IPS-15b (cell line): ENCODE data around the gene BAZ2B.

Experiments used
- H3K27me3 ChIP-seq: one replicate; pipeline ENCODE4 v1.6.1; 2013; ENCODE audit warnings: low read length; ENCODE audit not compliant: control insufficient read depth, insufficient read depth
- H3K36me3 ChIP-seq: one replicate; pipeline ENCODE4 v1.6.1; 2013; ENCODE audit warnings: low read length; ENCODE audit not compliant: control insufficient read depth, insufficient read depth
- H3K4me1 ChIP-seq: one replicate; pipeline ENCODE4 v1.6.1; 2013; ENCODE audit warnings: mild to moderate bottlenecking, low read length; ENCODE audit not compliant: control insufficient read depth, insufficient read depth
- H3K4me3 ChIP-seq: one replicate; pipeline ENCODE4 v1.5.1; 2013; ENCODE audit warnings: low read depth, low read length
- H3K9ac ChIP-seq: one replicate; pipeline ENCODE4 v1.6.1; 2013; ENCODE audit warnings: low read depth, mild to moderate bottlenecking, low read length
- H3K9me3 ChIP-seq: one replicate; pipeline ENCODE4 v1.6.1; 2013; ENCODE audit warnings: mild to moderate bottlenecking, low read length; ENCODE audit not compliant: control insufficient read depth, insufficient read depth

BAZ2B gene

DNA sequence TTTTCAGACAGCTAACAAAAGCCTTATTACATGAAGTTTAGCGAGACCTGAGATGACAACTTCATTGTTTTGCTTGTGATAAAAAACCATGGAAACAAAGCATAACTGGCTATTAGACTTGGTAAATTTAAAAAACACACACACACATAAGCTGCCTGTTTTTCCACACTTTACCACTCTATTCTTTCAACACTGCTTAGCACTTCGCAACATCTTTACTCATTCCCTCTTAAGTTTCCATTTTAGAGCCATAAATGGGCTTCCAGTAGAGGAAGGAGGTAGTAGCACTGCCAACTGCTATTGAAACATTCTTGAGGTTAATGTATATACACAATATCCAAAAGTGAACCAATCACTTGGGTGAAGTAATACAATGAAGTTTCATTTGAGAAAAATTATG is 54.1 kb downstream of the BAZ2B start:
- Histone ChIP-seq H3K36me3 (no peaks in the 10 kb centered on the region), H3K27me3 (no peaks in the 10 kb centered on the region), H3K4me3 (no peak overlapping the region), H3K9ac (no peak overlapping the region), H3K9me3 (no peaks in the 10 kb centered on the region), H3K4me1 (no peaks in the 10 kb centered on the region)

DNA sequence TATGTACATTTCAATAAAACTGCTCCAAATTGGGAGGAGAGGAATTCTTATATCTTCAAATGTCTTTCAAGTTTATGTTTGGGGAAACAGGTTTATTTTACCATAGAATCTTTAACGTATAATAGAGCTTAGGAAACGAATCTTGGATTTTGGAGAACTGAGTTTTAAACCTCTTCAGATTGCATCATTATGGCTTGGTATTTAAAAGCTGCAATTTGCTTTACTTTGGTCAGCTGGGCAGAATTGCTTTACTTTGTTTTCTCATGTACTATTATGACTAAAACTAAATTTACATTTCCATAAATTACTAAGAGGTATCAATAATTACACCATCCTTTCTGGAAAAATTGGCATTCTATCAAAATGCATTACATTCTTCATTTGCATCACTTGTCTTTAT is 54.6 kb downstream of the BAZ2B start:
- no peaks in the 10 kb centered on the region for H3K4me1 ChIP-seq
- no peaks in the 10 kb centered on the region for H3K36me3 ChIP-seq
- H3K4me3 ChIP-seq = no peak overlapping the region
- no peak overlapping the region for H3K9ac ChIP-seq
- no peaks in the 10 kb centered on the region for H3K9me3 ChIP-seq
- H3K27me3 ChIP-seq = no peaks in the 10 kb centered on the region

DNA sequence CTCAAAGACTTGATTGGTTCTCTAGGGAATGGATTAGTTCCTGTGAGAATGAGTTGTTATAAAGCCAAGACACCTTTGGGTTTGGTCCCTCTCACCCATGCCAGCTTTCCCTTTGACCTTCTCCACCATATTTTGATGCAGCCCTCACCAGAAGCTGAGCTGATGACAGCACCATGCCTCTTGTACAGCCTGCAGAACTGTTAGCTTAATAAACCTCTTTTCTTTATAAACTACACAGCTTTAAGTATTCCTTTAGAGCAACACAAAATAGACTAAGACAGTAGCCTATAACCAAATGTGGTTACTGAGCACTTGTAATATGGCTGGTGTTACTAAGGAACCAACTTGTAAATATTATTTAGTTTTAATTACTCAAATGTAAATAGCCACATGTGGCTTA is 55.1 kb downstream of the BAZ2B start:
- H3K4me1 ChIP-seq = no peaks in the 10 kb centered on the region
- no peaks in the 10 kb centered on the region for H3K9me3 ChIP-seq
- no peak overlapping the region for H3K4me3 ChIP-seq
- H3K9ac ChIP-seq = no peak overlapping the region
- no peaks in the 10 kb centered on the region for H3K27me3 ChIP-seq
- no peaks in the 10 kb centered on the region for H3K36me3 ChIP-seq

DNA sequence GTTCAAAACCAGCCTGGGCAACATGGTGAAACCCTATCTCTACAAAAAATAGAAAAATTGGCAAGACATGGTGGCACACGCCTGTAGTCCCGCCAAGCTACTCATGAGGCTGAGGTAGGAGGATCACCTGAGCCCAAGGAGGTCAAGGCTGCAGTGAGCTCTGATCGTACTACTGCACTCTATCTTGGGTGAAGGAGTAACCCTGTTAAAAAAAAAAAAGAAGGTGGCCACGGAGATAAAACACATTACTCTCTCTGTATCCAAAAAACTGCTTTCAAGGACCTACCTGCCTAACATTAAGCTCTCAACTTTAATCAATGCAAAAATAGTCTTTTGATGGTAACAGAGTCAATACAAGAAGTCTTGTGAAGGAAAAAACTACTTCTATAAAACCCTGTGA is 57.3 kb downstream of the BAZ2B start:
- no peaks in the 10 kb centered on the region for H3K36me3 ChIP-seq

DNA sequence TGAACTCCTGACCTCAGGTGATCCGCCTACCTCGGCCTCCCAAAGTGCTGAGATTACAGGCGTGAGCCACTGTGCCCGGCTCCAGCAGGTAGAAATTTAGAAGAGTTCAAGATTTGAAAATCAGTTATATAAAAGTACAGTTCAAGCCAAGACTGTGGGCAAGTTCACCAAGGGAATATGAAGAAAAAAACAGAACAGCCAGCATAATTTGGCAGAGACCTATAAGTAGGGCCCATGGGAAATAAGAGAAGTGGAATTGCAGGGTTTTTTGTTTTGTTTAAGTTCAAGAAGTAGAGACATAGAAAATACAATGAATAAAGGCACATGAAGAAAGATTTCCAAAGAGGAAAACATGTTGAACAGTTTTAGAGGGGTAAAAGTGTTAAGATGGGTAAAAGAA is 57.9 kb downstream of the BAZ2B start:
- H3K9ac ChIP-seq = no peak overlapping the region
- H3K36me3 ChIP-seq = no peaks in the 10 kb centered on the region
- H3K4me3 ChIP-seq = no peak overlapping the region
- H3K9me3 ChIP-seq = no peaks in the 10 kb centered on the region
- no peaks in the 10 kb centered on the region for H3K4me1 ChIP-seq
- no peaks in the 10 kb centered on the region for H3K27me3 ChIP-seq

More for the DNA sequence above, 57.3 kb downstream of the BAZ2B start:
- Histone ChIP-seq H3K9me3 (no peaks in the 10 kb centered on the region), H3K4me3 (no peak overlapping the region), H3K27me3 (no peaks in the 10 kb centered on the region), H3K9ac (no peak overlapping the region), H3K4me1 (no peaks in the 10 kb centered on the region)

DNA sequence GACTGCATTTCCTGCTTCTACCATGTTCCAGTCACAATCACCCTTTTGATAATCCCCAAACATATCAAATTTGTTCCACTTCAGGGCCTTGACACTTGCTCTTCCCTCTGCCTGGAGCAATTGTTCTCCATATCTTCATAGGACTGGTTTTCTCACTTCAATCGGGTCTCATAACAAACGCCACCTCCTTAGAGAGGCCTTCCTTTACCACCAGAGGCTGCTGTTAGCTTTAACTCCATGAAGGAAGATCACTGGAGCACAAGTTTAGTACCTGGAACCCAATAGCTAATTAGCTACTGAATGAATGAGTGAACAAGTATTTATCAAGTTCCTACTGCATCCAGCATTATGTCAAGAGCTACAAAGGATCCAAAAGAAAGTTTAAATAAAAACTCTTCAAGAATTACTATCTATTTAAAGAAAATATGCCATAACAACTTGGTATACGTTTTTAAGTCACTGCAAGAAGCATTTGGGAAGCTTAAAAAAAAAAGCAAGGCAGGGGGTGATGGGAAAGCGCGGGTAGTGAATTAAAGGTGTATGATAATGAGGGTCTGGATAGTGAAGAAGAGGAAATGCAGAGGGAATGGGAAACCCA is 58.8 kb downstream of the BAZ2B start:
- no peak overlapping the region for H3K4me3 ChIP-seq
- H3K27me3 ChIP-seq = no peaks in the 10 kb centered on the region
- H3K4me1 ChIP-seq = no peaks in the 10 kb centered on the region
- no peak overlapping the region for H3K9ac ChIP-seq
- H3K36me3 ChIP-seq = no peaks in the 10 kb centered on the region
- H3K9me3 ChIP-seq = no peaks in the 10 kb centered on the region

DNA sequence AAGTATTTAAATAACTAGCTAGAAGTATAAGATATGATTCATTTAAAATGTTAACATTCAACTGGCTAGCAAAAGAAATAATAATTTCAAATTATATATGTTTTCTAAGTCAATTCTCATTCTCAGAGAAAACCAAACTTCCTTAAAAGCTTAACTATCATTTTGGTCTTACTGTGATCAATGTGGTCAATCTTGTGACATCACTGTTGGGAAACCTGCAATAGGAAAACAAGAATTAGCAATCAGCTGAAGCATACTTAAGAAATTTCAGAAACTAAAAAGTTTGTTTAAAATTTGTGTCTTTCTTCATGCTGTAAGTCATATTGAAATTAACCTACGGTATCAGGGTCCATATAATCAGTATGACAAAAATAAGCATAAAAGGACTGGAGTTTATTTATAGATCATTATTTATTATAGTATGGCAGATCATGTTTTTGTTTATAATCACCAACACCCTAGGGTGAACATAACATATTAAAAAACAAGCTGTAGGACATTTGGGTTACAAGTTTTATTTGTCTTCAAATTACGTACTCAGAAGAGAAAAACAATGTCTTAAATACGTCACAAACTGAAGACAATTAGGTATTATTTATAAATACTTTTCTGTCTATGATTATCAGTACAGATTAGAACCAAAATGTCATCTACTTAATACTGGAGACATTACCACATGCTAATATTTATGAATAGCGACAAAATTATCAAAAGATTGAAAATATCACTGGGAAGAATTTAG is 60.5 kb downstream of the BAZ2B start:
- H3K4me3 ChIP-seq = no peak overlapping the region
- H3K4me1 ChIP-seq = no peaks in the 10 kb centered on the region
- H3K9me3 ChIP-seq = no peaks in the 10 kb centered on the region
- H3K9ac ChIP-seq = no peak overlapping the region
- H3K27me3 ChIP-seq = no peaks in the 10 kb centered on the region
- no peaks in the 10 kb centered on the region for H3K36me3 ChIP-seq

DNA sequence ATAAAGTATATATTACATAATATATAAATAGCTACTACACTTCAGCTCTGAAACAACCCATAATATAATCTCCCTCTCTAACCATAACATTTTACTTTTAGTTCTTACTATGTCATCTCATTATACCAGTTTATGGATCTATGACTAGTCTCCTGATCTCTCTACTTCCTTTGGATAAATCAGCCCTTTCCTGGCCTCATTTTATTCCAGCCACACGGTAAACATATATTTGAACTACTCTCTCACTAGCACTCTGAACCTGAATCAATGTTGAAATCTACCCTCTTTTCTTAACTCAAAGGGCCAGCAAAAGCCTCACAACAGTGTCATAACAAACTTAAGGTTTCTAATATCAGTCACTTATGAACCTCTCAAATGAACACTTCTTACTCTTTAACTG is 62.6 kb downstream of the BAZ2B start:
- H3K9ac ChIP-seq = no peak overlapping the region
- no peaks in the 10 kb centered on the region for H3K27me3 ChIP-seq
- H3K4me1 ChIP-seq = no peaks in the 10 kb centered on the region
- no peaks in the 10 kb centered on the region for H3K9me3 ChIP-seq
- no peaks in the 10 kb centered on the region for H3K36me3 ChIP-seq
- H3K4me3 ChIP-seq = no peak overlapping the region

DNA sequence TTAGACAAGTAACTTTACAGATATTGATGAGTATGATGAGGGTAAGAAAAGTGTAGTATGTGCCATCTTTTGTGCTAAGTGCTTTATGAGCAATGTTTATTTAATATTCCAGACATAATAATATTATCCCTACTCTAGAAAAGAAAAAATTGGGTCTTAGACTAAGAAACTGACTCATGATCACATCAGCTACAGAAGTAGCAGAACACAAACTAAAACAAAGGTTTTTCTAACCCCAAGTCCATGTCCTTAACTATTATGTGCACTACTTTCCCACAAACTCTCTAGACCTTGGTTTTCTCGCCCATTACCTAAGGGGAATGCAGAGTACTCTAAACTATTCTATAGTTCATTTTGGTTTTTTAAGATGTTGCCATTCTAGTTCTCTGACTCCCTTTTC is 64.5 kb downstream of the BAZ2B start:
- H3K4me3 ChIP-seq = no peak overlapping the region
- H3K36me3 ChIP-seq = no peaks in the 10 kb centered on the region
- H3K9ac ChIP-seq = no peak overlapping the region
- no peaks in the 10 kb centered on the region for H3K9me3 ChIP-seq
- H3K27me3 ChIP-seq = no peaks in the 10 kb centered on the region
- peaks cover 3% of the 10 kb centered on the region for H3K4me1 ChIP-seq

DNA sequence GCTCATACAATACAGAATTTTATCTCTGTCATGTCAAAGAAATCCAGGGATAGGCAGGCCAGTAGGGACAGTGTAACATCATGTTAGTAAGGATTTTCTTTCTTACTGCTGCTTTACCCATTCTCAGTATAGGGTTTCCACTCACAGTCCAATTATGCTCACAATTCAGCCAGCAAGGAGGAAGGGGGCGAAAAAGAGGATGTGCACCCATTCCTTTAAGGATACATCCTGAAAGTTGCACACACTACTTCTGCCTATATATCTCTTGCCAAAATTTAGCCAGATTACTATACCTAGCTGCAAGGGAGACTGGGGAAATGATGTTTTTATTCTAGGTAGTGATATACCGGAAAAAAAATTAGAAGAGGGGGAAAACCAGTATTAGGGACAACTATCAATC is 66.1 kb downstream of the BAZ2B start:
- peaks cover 4% of the 10 kb centered on the region for H3K4me1 ChIP-seq
- no peak overlapping the region for H3K9ac ChIP-seq
- no peak overlapping the region for H3K4me3 ChIP-seq
- H3K27me3 ChIP-seq = no peaks in the 10 kb centered on the region
- H3K9me3 ChIP-seq = no peaks in the 10 kb centered on the region
- no peaks in the 10 kb centered on the region for H3K36me3 ChIP-seq

DNA sequence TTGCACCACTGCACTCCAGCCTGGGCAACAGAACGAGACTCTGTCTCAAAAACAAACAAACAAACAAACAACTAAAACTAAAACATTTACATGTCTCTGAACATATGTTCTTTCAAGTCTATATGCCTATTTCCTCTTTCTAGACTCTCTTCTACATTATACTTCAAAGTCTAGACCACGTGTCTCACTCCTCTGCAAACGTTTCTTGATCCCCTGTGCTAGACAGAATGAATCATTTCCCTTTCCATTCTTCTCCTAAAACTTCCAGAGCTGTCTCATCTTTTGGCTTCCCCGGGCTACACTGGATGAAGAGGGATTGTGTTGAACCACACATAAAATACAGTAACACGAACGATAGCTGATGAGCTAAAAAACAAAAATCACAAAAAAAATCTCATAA is 67.1 kb downstream of the BAZ2B start:
- Histone ChIP-seq H3K36me3 (no peaks in the 10 kb centered on the region), H3K27me3 (no peaks in the 10 kb centered on the region), H3K9ac (no peak overlapping the region), H3K4me3 (no peak overlapping the region), H3K4me1 (peaks cover 8% of the 10 kb centered on the region), H3K9me3 (no peaks in the 10 kb centered on the region)

DNA sequence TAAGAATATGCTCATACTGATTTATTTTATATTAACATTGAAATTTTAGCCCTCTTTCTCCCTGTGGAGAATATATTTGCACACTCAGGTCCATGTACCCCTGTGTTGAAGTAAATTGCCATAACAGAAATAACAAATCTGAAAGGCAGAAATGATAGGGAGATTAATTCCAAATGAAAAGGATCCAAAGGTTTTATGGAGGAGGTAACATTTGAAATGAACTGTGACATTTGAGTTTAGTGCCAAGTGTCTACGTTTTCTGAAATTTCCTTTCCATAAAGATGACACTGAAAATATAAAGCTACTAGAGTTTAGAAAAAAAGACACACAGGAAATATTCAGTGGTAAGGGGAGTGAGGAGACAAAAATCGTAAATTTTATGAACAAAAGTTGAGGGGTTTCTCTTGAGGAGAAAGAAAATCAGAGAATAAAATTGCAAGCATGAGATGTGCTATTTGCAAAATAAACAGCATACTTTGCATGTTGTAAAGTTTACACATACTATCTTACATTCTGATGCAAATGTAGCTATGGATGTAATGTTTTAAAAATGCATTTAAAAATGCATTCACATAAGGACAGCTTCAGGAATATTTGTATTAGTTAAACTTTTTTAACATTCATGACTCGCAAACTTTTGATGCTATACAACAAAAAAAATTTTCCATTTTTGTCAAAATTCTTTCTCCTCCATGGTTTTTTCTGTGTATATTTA is 69.5 kb downstream of the BAZ2B start:
- H3K27me3 ChIP-seq = no peaks in the 10 kb centered on the region
- no peak overlapping the region for H3K4me3 ChIP-seq
- H3K9me3 ChIP-seq = no peaks in the 10 kb centered on the region
- peaks cover 8% of the 10 kb centered on the region for H3K4me1 ChIP-seq
- H3K36me3 ChIP-seq = no peaks in the 10 kb centered on the region
- H3K9ac ChIP-seq = no peak overlapping the region
